Glutamatergic neuron (in vitro differentiated cells): Measurements from ENCODE around the gene ACR. TPM values are rescaled to one million over a fixed set of nuclear protein-coding genes. Genes with fewer than 3 reads are reported as not detected.

ENCODE experiments used
- DNase-seq: peaks from one replicate; pipeline ENCODE4 v3.0.0; 2022
- H3K27ac Mint-ChIP-seq: one replicate; pipeline ENCODE4 v1.8.0; 2020; ENCODE audit warnings: mild to moderate bottlenecking, mixed read lengths, inconsistent platforms; ENCODE audit not compliant: unreplicated experiment
- H3K27me3 Mint-ChIP-seq: one replicate; pipeline ENCODE4 v1.8.0; 2020; ENCODE audit warnings: mild to moderate bottlenecking, moderate library complexity, mixed read lengths, inconsistent platforms; ENCODE audit not compliant: unreplicated experiment
- H3K36me3 Mint-ChIP-seq: one replicate; pipeline ENCODE4 v1.8.0; 2020; ENCODE audit warnings: mild to moderate bottlenecking, mixed read lengths, inconsistent platforms; ENCODE audit not compliant: unreplicated experiment
- H3K4me1 Mint-ChIP-seq: one replicate; pipeline ENCODE4 v1.8.0; 2020; ENCODE audit warnings: mild to moderate bottlenecking, low read depth, mixed read lengths, inconsistent platforms; ENCODE audit not compliant: unreplicated experiment
- H3K4me3 Mint-ChIP-seq: one replicate; pipeline ENCODE4 v1.8.0; 2020; ENCODE audit warnings: mild to moderate bottlenecking, mixed read lengths, inconsistent platforms; ENCODE audit not compliant: unreplicated experiment
- H3K9me3 Mint-ChIP-seq: one replicate; pipeline ENCODE4 v1.8.0; 2020; ENCODE audit warnings: mild to moderate bottlenecking, moderate library complexity, mixed read lengths, inconsistent platforms; ENCODE audit not compliant: unreplicated experiment
- CTCF ChIP-seq: fragments of 200-600 bp; sonication (generic); IDR thresholded peaks from one replicate; pipeline ENCODE4 v1.5.0; 2021; ENCODE audit not compliant: partially characterized antibody, unreplicated experiment
- total RNA-seq: library from RNA; stranded (reverse); fragmentation: NEBNext Ultra II Directional; extraction: Animal tissue kit (Norgen Biotek cat#: 25700); gene quantifications from one replicate; pipeline ENCODE4 v1.2.1, GENCODE V29; 2021; ENCODE audit not compliant: unreplicated experiment

The ACR gene
- total RNA-seq, 1 donor from 2014 or later = not detected

GRCh38 chr22:50705851-50706351, 32.1 kb upstream of the ACR start:
- peaks cover 9% of the 10 kb centered on the region for H3K27me3 Mint-ChIP-seq

GRCh38 chr22:50706481-50707125, 31.4 kb upstream of the ACR start:
- H3K4me3 Mint-ChIP-seq = no peak overlapping the region

More at GRCh38 chr22:50705851-50706351, 32.1 kb upstream of the ACR start:
- no peak for TF ChIP-seq CTCF
- no peak overlapping the region for H3K4me3 Mint-ChIP-seq
- peaks cover 14% of the 10 kb centered on the region for H3K4me1 Mint-ChIP-seq
- peaks cover 13% of the 10 kb centered on the region for H3K9me3 Mint-ChIP-seq
- peak; percentile 10 for DNase-seq
- H3K36me3 Mint-ChIP-seq = peaks cover 5% of the 10 kb centered on the region
- H3K27ac Mint-ChIP-seq = no peak overlapping the region

GRCh38 chr22:50708474-50708873, 29.5 kb upstream of the ACR start:
- Mint-ChIP-seq H3K27me3 (peaks cover 10% of the 10 kb centered on the region), H3K27ac (no peak overlapping the region), H3K9me3 (peaks cover 5% of the 10 kb centered on the region), H3K4me3 (no peak overlapping the region), H3K36me3 (peaks cover 5% of the 10 kb centered on the region), H3K4me1 (peaks cover 4% of the 10 kb centered on the region)
- no peak for DNase-seq
- TF ChIP-seq CTCF = no peak

More at GRCh38 chr22:50706481-50707125, 31.4 kb upstream of the ACR start:
- H3K27me3 Mint-ChIP-seq = peaks cover 8% of the 10 kb centered on the region
- peaks cover 14% of the 10 kb centered on the region for H3K4me1 Mint-ChIP-seq
- H3K27ac Mint-ChIP-seq = no peak overlapping the region
- TF ChIP-seq CTCF = no peak
- H3K36me3 Mint-ChIP-seq = peaks cover 5% of the 10 kb centered on the region
- peaks cover 10% of the 10 kb centered on the region for H3K9me3 Mint-ChIP-seq
- peak; percentile 1 for DNase-seq

GRCh38 chr22:50708996-50709395, 29.0 kb upstream of the ACR start:
- Mint-ChIP-seq H3K27ac (no peak overlapping the region), H3K9me3 (peaks cover 5% of the 10 kb centered on the region), H3K4me3 (no peak overlapping the region), H3K36me3 (peaks cover 5% of the 10 kb centered on the region), H3K4me1 (peaks cover 4% of the 10 kb centered on the region), H3K27me3 (peaks cover 11% of the 10 kb centered on the region)
- DNase-seq = peak; percentile 0
- TF ChIP-seq CTCF = no peak

GRCh38 chr22:50710221-50710620, 27.8 kb upstream of the ACR start:
- Mint-ChIP-seq H3K4me1 (peaks cover 4% of the 10 kb centered on the region), H3K9me3 (peaks cover 5% of the 10 kb centered on the region), H3K27ac (no peak overlapping the region), H3K27me3 (peaks cover 11% of the 10 kb centered on the region), H3K36me3 (peaks cover 5% of the 10 kb centered on the region), H3K4me3 (no peak overlapping the region)
- DNase-seq = peak; percentile 10
- no peak for TF ChIP-seq CTCF
